ENCODE measurements around the gene NAT8L. TPM values are rescaled to one million over a fixed set of nuclear protein-coding genes. Genes with fewer than 3 reads are reported as not detected.

Gene NAT8L
- total RNA-seq, 1 donor from 2014 or later, result 1.6 TPM

DNA sequence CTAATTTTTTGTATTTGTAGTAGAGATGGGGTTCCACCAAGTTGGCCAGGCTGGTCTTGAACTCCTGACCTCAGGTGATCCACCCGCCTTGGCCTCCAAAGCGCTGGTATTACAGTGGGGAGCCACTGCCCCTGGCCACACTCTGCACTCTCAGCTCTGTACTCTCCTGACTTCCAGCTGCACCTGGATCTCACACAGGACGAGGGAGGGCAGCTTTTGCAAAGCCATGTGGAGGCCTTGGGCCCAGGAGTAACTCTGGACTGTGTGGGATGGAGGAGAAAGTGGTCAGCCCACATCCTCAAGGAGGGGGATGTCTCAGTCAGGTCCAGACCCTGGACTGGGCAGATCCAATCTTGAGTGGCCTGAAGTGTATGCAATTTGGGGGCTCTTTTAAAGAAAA, 23.0 kb downstream of the NAT8L start:
- H3K9me3 ChIP-seq (ENCODE audit: insufficient read depth, low read depth, low read length), result no peaks in the 10 kb centered on the region
- Mint-ChIP-seq H3K36me3 (ENCODE audit: low read depth, unreplicated experiment) (peaks cover 6% of the 10 kb centered on the region), H3K4me1 (ENCODE audit: low read depth, unreplicated experiment) (peaks cover 2% of the 10 kb centered on the region), H3K4me3 (ENCODE audit: unreplicated experiment) (no peak overlapping the region), H3K27ac (ENCODE audit: unreplicated experiment) (no peak overlapping the region), H3K27me3 (ENCODE audit: low read depth, unreplicated experiment) (peaks cover 39% of the 10 kb centered on the region), H3K9me3 (ENCODE audit: unreplicated experiment) (no peaks in the 10 kb centered on the region)
- H2AFZ ChIP-seq (ENCODE audit: low read depth, low read length), result no peak overlapping the region
- TF ChIP-seq EZH2 (IDR thresholded peaks at IDR 0.05; ENCODE audit: insufficient read depth, low read length), result no peak
- TF ChIP-seq, protein P1, sequence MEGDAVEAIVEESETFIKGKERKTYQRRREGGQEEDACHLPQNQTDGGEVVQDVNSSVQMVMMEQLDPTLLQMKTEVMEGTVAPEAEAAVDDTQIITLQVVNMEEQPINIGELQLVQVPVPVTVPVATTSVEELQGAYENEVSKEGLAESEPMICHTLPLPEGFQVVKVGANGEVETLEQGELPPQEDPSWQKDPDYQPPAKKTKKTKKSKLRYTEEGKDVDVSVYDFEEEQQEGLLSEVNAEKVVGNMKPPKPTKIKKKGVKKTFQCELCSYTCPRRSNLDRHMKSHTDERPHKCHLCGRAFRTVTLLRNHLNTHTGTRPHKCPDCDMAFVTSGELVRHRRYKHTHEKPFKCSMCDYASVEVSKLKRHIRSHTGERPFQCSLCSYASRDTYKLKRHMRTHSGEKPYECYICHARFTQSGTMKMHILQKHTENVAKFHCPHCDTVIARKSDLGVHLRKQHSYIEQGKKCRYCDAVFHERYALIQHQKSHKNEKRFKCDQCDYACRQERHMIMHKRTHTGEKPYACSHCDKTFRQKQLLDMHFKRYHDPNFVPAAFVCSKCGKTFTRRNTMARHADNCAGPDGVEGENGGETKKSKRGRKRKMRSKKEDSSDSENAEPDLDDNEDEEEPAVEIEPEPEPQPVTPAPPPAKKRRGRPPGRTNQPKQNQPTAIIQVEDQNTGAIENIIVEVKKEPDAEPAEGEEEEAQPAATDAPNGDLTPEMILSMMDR (IDR thresholded peaks at IDR 0.05; ENCODE audit: insufficient read depth, low read depth, low read length), result no peak
- H3K79me2 ChIP-seq (ENCODE audit: insufficient read depth, low read length), result no peaks in the 10 kb centered on the region
- H3K27me3 ChIP-seq (ENCODE audit: insufficient read depth, low read length), result no peaks in the 10 kb centered on the region
- H3K4me1 ChIP-seq (ENCODE audit: insufficient read depth, low read length), result no peaks in the 10 kb centered on the region
- no peak overlapping the region for H3K27ac ChIP-seq (ENCODE audit: low read depth, low read length)
- no peak overlapping the region for H3K4me2 ChIP-seq (ENCODE audit: low read length)
- DNase-seq (ENCODE audit: low read depth) (no peak), FAIRE-seq (no peak)
- no peak overlapping the region for H3K4me3 ChIP-seq (ENCODE audit: insufficient read depth, low read depth, low read length)
- H3K36me3 ChIP-seq (ENCODE audit: insufficient read depth, low read length), result no peaks in the 10 kb centered on the region
- H3K9ac ChIP-seq (ENCODE audit: low read length), result no peak overlapping the region
- H4K20me1 ChIP-seq (ENCODE audit: insufficient read depth, low read length), result no peaks in the 10 kb centered on the region

- Histone ChIP-seq H3K4me1 (ENCODE audit: insufficient read depth, low read length) (no peaks in the 10 kb centered on the region), H3K4me2 (ENCODE audit: low read length) (no peak overlapping the region), H3K79me2 (ENCODE audit: insufficient read depth, low read length) (no peaks in the 10 kb centered on the region), H3K4me3 (ENCODE audit: insufficient read depth, low read depth, low read length) (no peak overlapping the region), H3K9ac (ENCODE audit: low read length) (no peak overlapping the region), H4K20me1 (ENCODE audit: insufficient read depth, low read length) (no peaks in the 10 kb centered on the region), H3K9me3 (ENCODE audit: insufficient read depth, low read depth, low read length) (no peaks in the 10 kb centered on the region), H3K27me3 (ENCODE audit: insufficient read depth, low read length) (no peaks in the 10 kb centered on the region), H3K27ac (ENCODE audit: low read depth, low read length) (no peak overlapping the region), H3K36me3 (ENCODE audit: insufficient read depth, low read length) (no peaks in the 10 kb centered on the region), H2AFZ (ENCODE audit: low read depth, low read length) (no peak overlapping the region)
- FAIRE-seq (no peak), DNase-seq (ENCODE audit: low read depth) (no peak)
- H3K9me3 Mint-ChIP-seq (ENCODE audit: unreplicated experiment), result peaks cover 1% of the 10 kb centered on the region
- H3K36me3 Mint-ChIP-seq (ENCODE audit: low read depth, unreplicated experiment), result peaks cover 6% of the 10 kb centered on the region
- H3K4me1 Mint-ChIP-seq (ENCODE audit: low read depth, unreplicated experiment), result peaks cover 2% of the 10 kb centered on the region
- TF ChIP-seq, protein P1 (IDR thresholded peaks at IDR 0.05; ENCODE audit: insufficient read depth, low read depth, low read length), result no peak
- no peak for TF ChIP-seq EZH2 (IDR thresholded peaks at IDR 0.05; ENCODE audit: insufficient read depth, low read length)
- no peak overlapping the region for H3K4me3 Mint-ChIP-seq (ENCODE audit: unreplicated experiment)
- H3K27me3 Mint-ChIP-seq (ENCODE audit: low read depth, unreplicated experiment), result peaks cover 36% of the 10 kb centered on the region
- peak overlapping the region; percentile 49 for H3K27ac Mint-ChIP-seq (ENCODE audit: unreplicated experiment)
Measured at GRCh38 chr4:2082627-2083026, 23.5 kb downstream of the NAT8L start.

GRCh38 chr4:2083116-2083825, 24.1 kb downstream of the NAT8L start:
- Histone ChIP-seq H4K20me1 (ENCODE audit: insufficient read depth, low read length) (no peaks in the 10 kb centered on the region), H2AFZ (ENCODE audit: low read depth, low read length) (no peak overlapping the region), H3K27ac (ENCODE audit: low read depth, low read length) (no peak overlapping the region), H3K4me3 (ENCODE audit: insufficient read depth, low read depth, low read length) (no peak overlapping the region), H3K27me3 (ENCODE audit: insufficient read depth, low read length) (no peaks in the 10 kb centered on the region), H3K4me2 (ENCODE audit: low read length) (no peak overlapping the region), H3K9ac (ENCODE audit: low read length) (no peak overlapping the region), H3K9me3 (ENCODE audit: insufficient read depth, low read depth, low read length) (no peaks in the 10 kb centered on the region), H3K36me3 (ENCODE audit: insufficient read depth, low read length) (no peaks in the 10 kb centered on the region), H3K4me1 (ENCODE audit: insufficient read depth, low read length) (no peaks in the 10 kb centered on the region), H3K79me2 (ENCODE audit: insufficient read depth, low read length) (no peaks in the 10 kb centered on the region)
- Mint-ChIP-seq H3K36me3 (ENCODE audit: low read depth, unreplicated experiment) (peaks cover 6% of the 10 kb centered on the region), H3K4me1 (ENCODE audit: low read depth, unreplicated experiment) (peaks cover 2% of the 10 kb centered on the region), H3K4me3 (ENCODE audit: unreplicated experiment) (no peak overlapping the region), H3K27me3 (ENCODE audit: low read depth, unreplicated experiment) (peaks cover 31% of the 10 kb centered on the region), H3K9me3 (ENCODE audit: unreplicated experiment) (peaks cover 2% of the 10 kb centered on the region), H3K27ac (ENCODE audit: unreplicated experiment) (peak overlapping the region; percentile 49)
- FAIRE-seq, result no peak
- TF ChIP-seq, protein P1 (IDR thresholded peaks at IDR 0.05; ENCODE audit: insufficient read depth, low read depth, low read length), result no peak
- TF ChIP-seq EZH2 (IDR thresholded peaks at IDR 0.05; ENCODE audit: insufficient read depth, low read length), result no peak
- DNase-seq (ENCODE audit: low read depth), result no peak

Measured in astrocyte (in vitro differentiated cells and primary cell).